ENCODE results near the gene DIAPH2.

Gene DIAPH2

GRCh38 chrX:97330151-97330550 is 645.5 kb downstream of the DIAPH2 start:
- H3K36me3 ChIP-seq, result no peaks in the 10 kb centered on the region
- no peaks in the 10 kb centered on the region for H3K9me3 ChIP-seq
- no peak overlapping the region for H3K4me3 ChIP-seq (ENCODE audit: low read depth in 1 of 2, low read length in 1 of 2)
- H3K4me1 ChIP-seq (ENCODE audit: control insufficient read depth in 1 of 2, insufficient read depth in 1 of 2, low read depth in 1 of 2, low read length in 1 of 2), result no peaks in the 10 kb centered on the region
- no peaks in the 10 kb centered on the region for H3K27me3 ChIP-seq
- H3K27ac ChIP-seq, result no peak overlapping the region
- no peak for TF ChIP-seq CTCF (IDR thresholded peaks at IDR 0.05)

DNA sequence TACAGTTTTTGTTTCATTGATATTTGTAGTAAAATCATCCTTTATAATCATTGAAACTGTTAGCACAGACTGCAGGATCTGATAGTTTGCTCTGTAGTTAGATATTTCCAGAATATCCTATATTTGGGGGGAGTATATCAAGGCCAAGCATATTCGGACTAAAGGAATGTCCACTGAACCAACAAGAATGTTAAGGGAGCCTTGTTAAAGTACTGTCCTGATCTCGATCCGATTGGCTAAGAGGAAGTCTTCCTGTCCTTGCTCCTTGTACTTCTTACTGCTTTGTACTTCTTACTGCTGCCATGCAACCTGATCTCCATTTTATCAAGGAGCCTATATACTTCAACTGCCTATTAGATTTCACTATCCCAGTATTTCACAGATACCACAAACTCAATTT is 648.3 kb downstream of the DIAPH2 start:
- H3K4me3 ChIP-seq (ENCODE audit: low read depth in 1 of 2, low read length in 1 of 2), result no peak overlapping the region
- H3K9me3 ChIP-seq, result no peaks in the 10 kb centered on the region
- no peak overlapping the region for H3K27ac ChIP-seq
- H3K4me1 ChIP-seq (ENCODE audit: control insufficient read depth in 1 of 2, insufficient read depth in 1 of 2, low read depth in 1 of 2, low read length in 1 of 2), result no peaks in the 10 kb centered on the region
- no peaks in the 10 kb centered on the region for H3K36me3 ChIP-seq
- H3K27me3 ChIP-seq, result no peaks in the 10 kb centered on the region
- no peak for TF ChIP-seq CTCF (IDR thresholded peaks at IDR 0.05)

DNA sequence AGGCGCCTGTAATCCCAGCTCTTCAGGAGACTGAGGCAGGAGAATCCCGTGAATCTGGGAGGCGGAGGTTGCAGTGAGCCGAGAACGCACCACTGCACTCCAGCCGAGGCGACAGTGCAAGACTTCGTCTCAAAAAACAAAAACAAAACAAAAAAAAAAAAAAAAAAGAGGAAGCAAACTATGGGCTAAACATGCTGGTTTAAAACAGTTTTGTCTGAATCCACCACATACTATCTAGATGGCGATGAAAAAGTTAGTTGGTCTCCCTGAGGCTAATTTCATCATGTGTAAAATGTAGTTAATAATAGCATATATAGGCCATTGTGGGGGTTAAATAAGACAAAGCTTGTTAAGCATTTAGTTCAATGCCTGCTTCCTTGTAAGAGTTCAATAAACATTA is 650.2 kb downstream of the DIAPH2 start:
- H3K9me3 ChIP-seq, result no peaks in the 10 kb centered on the region
- no peak overlapping the region for H3K27ac ChIP-seq
- no peak overlapping the region for H3K4me3 ChIP-seq (ENCODE audit: low read depth in 1 of 2, low read length in 1 of 2)
- TF ChIP-seq CTCF (IDR thresholded peaks at IDR 0.05), result no peak
- H3K36me3 ChIP-seq, result no peaks in the 10 kb centered on the region
- H3K27me3 ChIP-seq, result no peaks in the 10 kb centered on the region
- H3K4me1 ChIP-seq (ENCODE audit: control insufficient read depth in 1 of 2, insufficient read depth in 1 of 2, low read depth in 1 of 2, low read length in 1 of 2), result no peaks in the 10 kb centered on the region

- H3K9me3 ChIP-seq, result no peaks in the 10 kb centered on the region
- no peak for TF ChIP-seq CTCF (IDR thresholded peaks at IDR 0.05)
- peaks cover 4 to 7% of the 10 kb centered on the region in 2 experiments for H3K4me1 ChIP-seq (ENCODE audit: control insufficient read depth in 1 of 2, insufficient read depth in 1 of 2, low read depth in 1 of 2, low read length in 1 of 2)
- no peaks in the 10 kb centered on the region for H3K27me3 ChIP-seq
- no peak overlapping the region for H3K27ac ChIP-seq
- no peaks in the 10 kb centered on the region for H3K36me3 ChIP-seq
- no peak overlapping the region for H3K4me3 ChIP-seq (ENCODE audit: low read depth in 1 of 2, low read length in 1 of 2)
Measured at GRCh38 chrX:97344724-97345123, 660.1 kb downstream of the DIAPH2 start.

DNA sequence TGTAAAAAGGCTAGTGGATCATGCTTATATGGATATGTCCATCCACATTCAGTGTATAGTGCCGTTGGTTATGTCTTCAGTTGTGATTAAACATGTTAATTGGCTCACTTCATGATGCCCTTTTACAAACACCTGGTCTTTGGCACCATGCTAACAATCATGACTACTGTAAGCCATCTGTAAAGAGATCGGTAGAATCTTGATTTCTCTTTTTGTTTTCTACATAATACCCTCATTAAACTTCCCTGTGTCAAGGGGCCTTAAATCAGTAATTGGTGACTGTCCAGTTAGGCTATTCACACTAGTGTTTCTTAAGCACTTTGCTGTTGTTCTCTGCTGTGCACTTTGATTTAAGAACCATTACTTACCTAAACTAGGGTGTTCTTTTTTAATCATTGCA is 674.3 kb downstream of the DIAPH2 start:
- Histone ChIP-seq H3K36me3 (no peaks in the 10 kb centered on the region), H3K27me3 (no peaks in the 10 kb centered on the region), H3K4me3 (ENCODE audit: low read depth in 1 of 2, low read length in 1 of 2) (no peak overlapping the region), H3K27ac (no peak overlapping the region), H3K4me1 (ENCODE audit: control insufficient read depth in 1 of 2, insufficient read depth in 1 of 2, low read depth in 1 of 2, low read length in 1 of 2) (no peaks in the 10 kb centered on the region), H3K9me3 (no peaks in the 10 kb centered on the region)
- no peak for TF ChIP-seq CTCF (IDR thresholded peaks at IDR 0.05)

DNA sequence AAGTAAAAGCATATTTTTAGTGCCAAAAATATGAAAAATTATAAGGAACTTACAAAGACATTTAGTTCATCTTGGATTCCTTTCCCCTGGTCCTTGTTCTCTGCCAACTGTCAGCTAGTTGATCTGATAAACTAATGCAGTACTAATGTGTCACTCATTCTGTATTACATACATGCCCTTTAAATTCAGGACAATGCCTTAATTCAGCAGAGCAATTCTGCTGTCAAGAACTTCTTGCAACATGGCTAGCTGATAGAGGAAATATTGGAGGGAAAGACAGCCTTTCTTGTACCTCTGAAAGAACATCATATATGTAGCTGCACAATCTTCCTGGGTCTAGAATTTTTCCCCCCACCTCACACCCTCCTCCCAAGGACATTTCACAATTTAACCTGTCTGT is 679.2 kb downstream of the DIAPH2 start:
- no peaks in the 10 kb centered on the region for H3K9me3 ChIP-seq
- H3K4me3 ChIP-seq (ENCODE audit: low read depth in 1 of 2, low read length in 1 of 2), result no peak overlapping the region
- H3K4me1 ChIP-seq (ENCODE audit: control insufficient read depth in 1 of 2, insufficient read depth in 1 of 2, low read depth in 1 of 2, low read length in 1 of 2), result no peaks in the 10 kb centered on the region
- H3K27ac ChIP-seq, result no peak overlapping the region
- no peak for TF ChIP-seq CTCF (IDR thresholded peaks at IDR 0.05)
- H3K27me3 ChIP-seq, result no peaks in the 10 kb centered on the region
- H3K36me3 ChIP-seq, result no peaks in the 10 kb centered on the region

Measured in neutrophil (primary cell).